ENCODE results near the gene MAGEB18. TPM values are rescaled to one million over a fixed set of nuclear protein-coding genes. Genes with fewer than 3 reads are reported as not detected.

Gene MAGEB18
- total RNA-seq, 6 experiments from 2014 or later: not detected

Other genes with a start within 250 kb of the MAGEB18 start
- gene MAGEB6B, start 22.3 kb downstream of the MAGEB18 start, total RNA-seq: not detected
- gene MAGEB6, start 54.1 kb downstream of the MAGEB18 start, total RNA-seq: not detected
- gene MAGEB5, start 77.8 kb downstream of the MAGEB18 start, total RNA-seq: not detected